ENCODE measurements around the gene CLCA2.

GRCh38 chr1:86396498-86396890 is 27.5 kb upstream of the CLCA2 start:
- TF ChIP-seq, protein P1, sequence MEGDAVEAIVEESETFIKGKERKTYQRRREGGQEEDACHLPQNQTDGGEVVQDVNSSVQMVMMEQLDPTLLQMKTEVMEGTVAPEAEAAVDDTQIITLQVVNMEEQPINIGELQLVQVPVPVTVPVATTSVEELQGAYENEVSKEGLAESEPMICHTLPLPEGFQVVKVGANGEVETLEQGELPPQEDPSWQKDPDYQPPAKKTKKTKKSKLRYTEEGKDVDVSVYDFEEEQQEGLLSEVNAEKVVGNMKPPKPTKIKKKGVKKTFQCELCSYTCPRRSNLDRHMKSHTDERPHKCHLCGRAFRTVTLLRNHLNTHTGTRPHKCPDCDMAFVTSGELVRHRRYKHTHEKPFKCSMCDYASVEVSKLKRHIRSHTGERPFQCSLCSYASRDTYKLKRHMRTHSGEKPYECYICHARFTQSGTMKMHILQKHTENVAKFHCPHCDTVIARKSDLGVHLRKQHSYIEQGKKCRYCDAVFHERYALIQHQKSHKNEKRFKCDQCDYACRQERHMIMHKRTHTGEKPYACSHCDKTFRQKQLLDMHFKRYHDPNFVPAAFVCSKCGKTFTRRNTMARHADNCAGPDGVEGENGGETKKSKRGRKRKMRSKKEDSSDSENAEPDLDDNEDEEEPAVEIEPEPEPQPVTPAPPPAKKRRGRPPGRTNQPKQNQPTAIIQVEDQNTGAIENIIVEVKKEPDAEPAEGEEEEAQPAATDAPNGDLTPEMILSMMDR (conservative IDR thresholded peaks at IDR 0.05 in 1 of 2, IDR thresholded peaks at IDR 0.05 in 1 of 2; ENCODE audit: extremely low read depth in 1 of 2, insufficient read depth in 1 of 2, low read depth in 1 of 2, low read length in 2 of 2) = no peak
- no peak for TF ChIP-seq EZH2 (IDR thresholded peaks at IDR 0.05; ENCODE audit: borderline replicate concordance, low read length)

Measured in mammary epithelial cell (primary cell).